ENCODE measurements around the gene GALNT5.

GALNT5 gene

GRCh38 chr2:157283468-157283867, 26.0 kb downstream of the GALNT5 start:
- H3K4me3 ChIP-seq (ENCODE audit: low read depth, low read length): no peak overlapping the region
- no peaks in the 10 kb centered on the region for H3K36me3 ChIP-seq (ENCODE audit: control insufficient read depth in 2 of 2, insufficient read depth in 1 of 2, low read length in 2 of 2)
- H3K9me3 ChIP-seq (ENCODE audit: control insufficient read depth, insufficient read depth, low read depth, low read length): no peaks in the 10 kb centered on the region
- H3K27ac ChIP-seq (ENCODE audit: extremely low read depth, low read depth, low read length): no peak overlapping the region
- TF ChIP-seq GFI1B (tag by site-specific recombination; IDR thresholded peaks at IDR 0.05) (no peak), ZNF837 (tag by site-specific recombination; IDR thresholded peaks at IDR 0.05) (no peak)
- ChIA-PET POLR2A (no interaction called here), CTCF (interaction anchor here (1.8 kb wide), 1 partner anchor 19 kb away, joined by 11 read pairs; no protein-coding TSS in a partner anchor)
- no peaks in the 10 kb centered on the region for H3K4me1 ChIP-seq (ENCODE audit: control insufficient read depth, insufficient read depth, low read length)

- POLR2A ChIA-PET: no interaction called here
- no peak overlapping the region for H3K27ac ChIP-seq (ENCODE audit: extremely low read depth, low read depth, low read length)
- H3K36me3 ChIP-seq (ENCODE audit: control insufficient read depth in 2 of 2, insufficient read depth in 1 of 2, low read length in 2 of 2): no peaks in the 10 kb centered on the region
- H3K4me3 ChIP-seq (ENCODE audit: low read depth, low read length): no peak overlapping the region
- H3K4me1 ChIP-seq (ENCODE audit: control insufficient read depth, insufficient read depth, low read length): no peaks in the 10 kb centered on the region
- no peaks in the 10 kb centered on the region for H3K9me3 ChIP-seq (ENCODE audit: control insufficient read depth, insufficient read depth, low read depth, low read length)
- TF ChIP-seq ZNF791 (tag by site-specific recombination; IDR thresholded peaks at IDR 0.05): no peak
- CTCF ChIA-PET: interaction anchor here (0.6 to 3.1 kb wide), 4 partner anchors 15 to 464 kb away, joined by 3 to 18 read pairs (median 4); no protein-coding TSS in a partner anchor
Measured at GRCh38 chr2:157287160-157287559, 29.7 kb downstream of the GALNT5 start.

GRCh38 chr2:157290525-157290924, 33.0 kb downstream of the GALNT5 start:
- TF ChIP-seq ZNF391 (tag by site-specific recombination; IDR thresholded peaks at IDR 0.05; ENCODE audit: borderline replicate concordance, low read depth): no peak
- no peak for TF ChIP-seq ZNF280D (tag by site-specific recombination; IDR thresholded peaks at IDR 0.05)
- no peak for TF ChIP-seq ZNF654 (tag by site-specific recombination; IDR thresholded peaks at IDR 0.05; ENCODE audit: low read depth)
- no peak for TF ChIP-seq ZNF658 (tag by site-specific recombination; IDR thresholded peaks at IDR 0.05)
- TF ChIP-seq ZNF324 (tag by site-specific recombination; IDR thresholded peaks at IDR 0.05): no peak
- TF ChIP-seq SETDB1 (IDR thresholded peaks at IDR 0.05; ENCODE audit: insufficient read length, low read length): no peak
- TF ChIP-seq ZFP3 (tag by site-specific recombination; IDR thresholded peaks at IDR 0.05; ENCODE audit: low read depth): no peak
- no peak for TF ChIP-seq ZNF561 (tag by site-specific recombination; IDR thresholded peaks at IDR 0.05; ENCODE audit: borderline replicate concordance)
- Histone ChIP-seq H3K36me3 (ENCODE audit: control insufficient read depth in 2 of 2, insufficient read depth in 1 of 2, low read length in 2 of 2) (no peaks in the 10 kb centered on the region), H3K27ac (ENCODE audit: extremely low read depth, low read depth, low read length) (no peak overlapping the region), H3K4me3 (ENCODE audit: low read depth, low read length) (no peak overlapping the region), H3K9me3 (ENCODE audit: control insufficient read depth, insufficient read depth, low read depth, low read length) (no peaks in the 10 kb centered on the region), H3K4me1 (ENCODE audit: control insufficient read depth, insufficient read depth, low read length) (no peaks in the 10 kb centered on the region)
- ChIA-PET CTCF (interaction anchor here (0.5 kb wide), 1 partner anchor 613 kb away, joined by 3 read pairs; no protein-coding TSS in a partner anchor), POLR2A (no interaction called here)

GRCh38 chr2:157291018-157291417, 33.5 kb downstream of the GALNT5 start:
- CTCF ChIA-PET: no interaction called here
- Histone ChIP-seq H3K9me3 (ENCODE audit: control insufficient read depth, insufficient read depth, low read depth, low read length) (no peaks in the 10 kb centered on the region), H3K4me1 (ENCODE audit: control insufficient read depth, insufficient read depth, low read length) (no peaks in the 10 kb centered on the region), H3K4me3 (ENCODE audit: low read depth, low read length) (no peak overlapping the region), H3K27ac (ENCODE audit: extremely low read depth, low read depth, low read length) (no peak overlapping the region), H3K36me3 (ENCODE audit: control insufficient read depth in 2 of 2, insufficient read depth in 1 of 2, low read length in 2 of 2) (no peaks in the 10 kb centered on the region)
- POLR2A ChIA-PET: no interaction called here
- 0 out of 2 replicates have a peak, but pooled peaks have one; percentile 13 for TF ChIP-seq PRDM10 (tag by site-specific recombination; IDR thresholded peaks at IDR 0.05)
- TF ChIP-seq ZNF280C (tag by site-specific recombination; IDR thresholded peaks at IDR 0.05): no peak
- no peak for TF ChIP-seq ZNF768 (tag by site-specific recombination; IDR thresholded peaks at IDR 0.05)
- TF ChIP-seq ZNF394 (tag by site-specific recombination; IDR thresholded peaks at IDR 0.05; ENCODE audit: borderline replicate concordance): no peak
- no peak for TF ChIP-seq ZNF292 (tag by site-specific recombination; IDR thresholded peaks at IDR 0.05; ENCODE audit: borderline replicate concordance, low read depth)

All from HEK293 (cell line).